ENCODE results near the gene TSSC4. TPM values are rescaled to one million over a fixed set of nuclear protein-coding genes. Genes with fewer than 3 reads are reported as not detected.

Gene TSSC4
- total and polyA plus RNA-seq, 2 of the 13 experiments (the other 11 are each of a cell fraction or from before 2014, with no cell fraction given) = 16.2 to 58.6 TPM

GRCh38 chr11:2404735-2405196, 4.2 kb downstream of the TSSC4 start:
- ChIA-PET POLR2A (no interaction called here), CTCF (ENCODE audit: low intra/inter-chr PET ratio, low total read pairs) (no interaction called here)
- Histone ChIP-seq H3K9me3 (ENCODE audit: low read length) (no peaks in the 10 kb centered on the region), H3K9ac (ENCODE audit: insufficient read depth, low read depth, low read length) (no peak overlapping the region), H3K4me3 (replicated peaks in 1 of 3; ENCODE audit: insufficient read depth in 1 of 3, low read depth in 2 of 3, low read length in 3 of 3) (no peak overlapping the region), H3K27me3 (ENCODE audit: control insufficient read depth in 1 of 2, insufficient read depth in 2 of 2, low read length in 2 of 2) (no peaks in the 10 kb centered on the region; a peak in 1 of 5 replicates), H4K20me1 (ENCODE audit: insufficient read depth, low read length) (no peaks in the 10 kb centered on the region), H2AFZ (ENCODE audit: low read length) (no peak overlapping the region), H3K36me3 (replicated peaks in 1 of 2; ENCODE audit: control insufficient read depth in 1 of 2, insufficient read depth in 2 of 2, low read length in 2 of 2) (peaks cover 6 to 7% of the 10 kb centered on the region in 2 experiments; a peak in 2 of 5 replicates), H3K4me2 (ENCODE audit: low read depth, low read length) (no peak overlapping the region), H3K4me1 (ENCODE audit: insufficient read depth, low read length) (peaks cover 36% of the 10 kb centered on the region), H3K27ac (ENCODE audit: extremely low read length, insufficient read depth, low read length) (no peak overlapping the region), H3K79me2 (ENCODE audit: insufficient read depth, low read length) (peaks cover 14% of the 10 kb centered on the region)
- no peak for DNase-seq (ENCODE audit: low spot score)
- no TSS peak for BruUV-seq (replicated peaks)
- in situ Hi-C loops (cut with HindIII; ENCODE audit: extremely low pct_ligation_motif_present, low pct_unique_long_range_greater_than_20kb) (no loop called here), intact Hi-C loops (cut with micrococcal nuclease; ENCODE audit: unreplicated experiment) (loop anchor here (5.0 kb wide), 1 partner anchor 192 kb away; no protein-coding TSS in a partner anchor)
- TF ChIP-seq POLR2G (IDR thresholded peaks at IDR 0.05; ENCODE audit: low read depth, low read length) (0 out of 2 replicates have a peak, but pooled peaks have one; percentile 35), RBFOX2 (IDR thresholded peaks at IDR 0.05; ENCODE audit: low read depth, low read length) (peak; percentile 53; the same call in 1 of the 2 replicates), HBP1 (CRISPR knock-in tag; IDR thresholded peaks at IDR 0.05; ENCODE audit: low read depth) (no peak), AGO1 (IDR thresholded peaks at IDR 0.05; ENCODE audit: low read depth, low read length, poor library complexity, severe bottlenecking) (peak; percentile 70), AGO2 (optimal IDR thresholded peaks at IDR 0.05; ENCODE audit: low read depth, low read length) (peak; percentile 65), MYC (CRISPR knock-in tag; IDR thresholded peaks at IDR 0.05; ENCODE audit: borderline replicate concordance) (no peak), ZC3H13 (CRISPR knock-in tag; IDR thresholded peaks at IDR 0.05) (0 out of 2 replicates have a peak, but pooled peaks have one; percentile 18)
- FAIRE-seq = no peak
- no peak for ATAC-seq
- WGBS (ENCODE audit: low lambda C conversion rate) = 92% methylated on average over 2 of the region's 12 CpGs

Data from HepG2 (cell line).